K562 treated with DMSO at 1 percent for 12 hours (cell line): ENCODE results near the gene ABHD11. TPM values are rescaled to one million over a fixed set of nuclear protein-coding genes. Genes with fewer than 3 reads are reported as not detected.

Source experiments
- total RNA-seq: library from RNA; unstranded; fragments of 300-600 nt; gene quantifications from 2 replicates; pipeline ENCODE4 v1.2.3, GENCODE V29; 2022; ENCODE audit not compliant: insufficient read depth

Gene ABHD11
- total RNA-seq = 16.4 and 16.9 TPM in 2 replicates

GRCh38 chr7:73738612-73739386 is at the start of gene ABHD11:
ABHD11 (minus strand) TSS chr7:73738802; CDS start chr7:73738770, 32 bp downstream.

GRCh38 chr7:73770002-73770859 is 31.6 kb upstream of the ABHD11 start, which contains the start of gene CLDN3:
CLDN3 (minus strand) TSS chr7:73770270; CDS start chr7:73770049, 221 bp downstream.

GRCh38 chr7:73718905-73719805 is 19.4 kb downstream of the ABHD11 start, which contains the start of gene STX1A:
STX1A (minus strand) TSS chr7:73719669; CDS start chr7:73719631, 38 bp downstream.

Other genes with a start within 250 kb of the ABHD11 start
- gene BAZ1B, start 216.5 kb downstream of the ABHD11 start, total RNA-seq = 23.5 and 79.9 TPM in 2 replicates
- 78.6 and 99.6 TPM in 2 replicates for gene BCL7B, start 181.1 kb downstream of the ABHD11 start, total RNA-seq
- gene TBL2, start 160.2 kb downstream of the ABHD11 start, total RNA-seq = 39.9 and 48.8 TPM in 2 replicates
- 12.2 and 28.9 TPM in 2 replicates for gene MLXIPL, start 114.3 kb downstream of the ABHD11 start, total RNA-seq
- 2.9 and 4.6 TPM in 2 replicates for gene VPS37D, start 71.0 kb downstream of the ABHD11 start, total RNA-seq
- gene DNAJC30, start 55.3 kb downstream of the ABHD11 start, total RNA-seq = 4.2 and 6.4 TPM in 2 replicates
- 129 and 139 TPM in 2 replicates for gene BUD23, start 55.2 kb downstream of the ABHD11 start, total RNA-seq
- gene STX1A, start 19.1 kb downstream of the ABHD11 start, total RNA-seq = 10.1 and 15.4 TPM in 2 replicates
- gene CLDN3, start 31.5 kb upstream of the ABHD11 start, total RNA-seq = not detected in 2 replicates
- gene CLDN4, start 92.2 kb upstream of the ABHD11 start, total RNA-seq = 0.14 and 0.34 TPM in 2 replicates
- not detected in 2 replicates for gene METTL27, start 103.7 kb upstream of the ABHD11 start, total RNA-seq
- not detected in 2 replicates for gene TMEM270, start 122.4 kb upstream of the ABHD11 start, total RNA-seq